ENCODE data around the gene ITPR3.

The ITPR3 gene

DNA sequence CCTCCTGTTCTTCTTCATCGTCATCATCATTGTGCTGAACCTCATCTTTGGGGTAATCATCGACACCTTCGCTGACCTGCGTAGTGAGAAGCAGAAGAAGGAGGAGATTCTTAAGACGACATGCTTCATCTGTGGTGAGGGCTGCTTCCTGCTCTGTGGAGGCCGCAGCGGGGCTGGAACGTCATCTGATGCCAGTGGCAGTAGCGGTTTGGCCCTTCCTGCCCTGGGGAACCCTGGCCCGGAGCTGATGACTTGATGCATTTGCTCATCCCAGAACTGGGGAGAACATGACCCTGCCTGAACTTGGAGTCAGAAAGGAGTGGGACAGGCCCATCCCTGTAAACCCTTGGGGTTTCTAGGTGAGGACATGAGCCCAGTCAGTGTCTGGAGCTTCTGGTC lies 71.6 kb downstream of the ITPR3 start:
- TF ChIP-seq ZFX (IDR thresholded peaks at IDR 0.05) = no peak
- TF ChIP-seq, protein P1, sequence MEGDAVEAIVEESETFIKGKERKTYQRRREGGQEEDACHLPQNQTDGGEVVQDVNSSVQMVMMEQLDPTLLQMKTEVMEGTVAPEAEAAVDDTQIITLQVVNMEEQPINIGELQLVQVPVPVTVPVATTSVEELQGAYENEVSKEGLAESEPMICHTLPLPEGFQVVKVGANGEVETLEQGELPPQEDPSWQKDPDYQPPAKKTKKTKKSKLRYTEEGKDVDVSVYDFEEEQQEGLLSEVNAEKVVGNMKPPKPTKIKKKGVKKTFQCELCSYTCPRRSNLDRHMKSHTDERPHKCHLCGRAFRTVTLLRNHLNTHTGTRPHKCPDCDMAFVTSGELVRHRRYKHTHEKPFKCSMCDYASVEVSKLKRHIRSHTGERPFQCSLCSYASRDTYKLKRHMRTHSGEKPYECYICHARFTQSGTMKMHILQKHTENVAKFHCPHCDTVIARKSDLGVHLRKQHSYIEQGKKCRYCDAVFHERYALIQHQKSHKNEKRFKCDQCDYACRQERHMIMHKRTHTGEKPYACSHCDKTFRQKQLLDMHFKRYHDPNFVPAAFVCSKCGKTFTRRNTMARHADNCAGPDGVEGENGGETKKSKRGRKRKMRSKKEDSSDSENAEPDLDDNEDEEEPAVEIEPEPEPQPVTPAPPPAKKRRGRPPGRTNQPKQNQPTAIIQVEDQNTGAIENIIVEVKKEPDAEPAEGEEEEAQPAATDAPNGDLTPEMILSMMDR (conservative IDR thresholded peaks at IDR 0.05) = no peak
- no peak overlapping the region for H3K27ac ChIP-seq

DNA sequence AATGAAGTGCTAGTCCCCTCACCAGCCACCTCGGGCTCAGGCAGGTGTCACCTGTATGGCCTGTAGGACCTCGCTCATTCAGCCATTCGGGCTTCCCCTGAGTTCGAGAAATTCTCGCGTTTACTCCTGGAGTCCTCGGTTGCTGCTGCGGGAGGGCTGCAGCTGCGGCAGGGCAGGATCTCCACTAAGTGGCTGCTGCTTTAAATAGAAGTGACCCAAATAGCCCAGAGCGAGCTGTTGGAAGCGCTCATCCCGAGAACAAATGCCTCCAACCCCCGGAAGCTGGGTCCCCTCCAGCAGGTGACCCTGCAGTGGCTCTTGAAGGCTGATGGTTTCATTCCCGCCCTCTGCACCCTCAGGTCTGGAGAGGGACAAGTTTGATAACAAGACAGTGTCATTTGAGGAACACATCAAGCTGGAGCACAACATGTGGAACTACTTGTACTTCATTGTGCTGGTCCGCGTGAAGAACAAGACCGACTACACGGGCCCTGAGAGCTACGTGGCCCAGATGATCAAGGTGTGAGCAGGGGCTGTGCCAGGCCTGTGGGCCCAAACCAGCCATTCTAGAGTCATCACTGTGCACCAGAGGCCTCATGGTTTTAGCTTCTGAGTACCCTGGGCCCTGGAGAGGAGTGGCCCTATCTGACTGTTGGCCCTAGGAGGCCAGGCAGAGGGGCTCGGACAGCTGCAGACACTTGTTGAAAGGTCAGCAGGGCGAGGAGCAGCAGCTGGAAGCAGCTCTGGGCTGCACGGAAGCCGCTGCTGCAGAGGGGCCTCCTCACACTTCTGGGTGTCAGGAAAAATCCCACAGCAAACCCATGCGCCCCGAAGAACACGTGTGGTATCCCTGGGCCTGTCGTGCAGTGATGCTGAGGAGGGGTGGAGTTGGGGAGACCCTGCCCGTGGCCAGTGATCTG lies 72.3 kb downstream of the ITPR3 start:
- peak overlapping the region; percentile 1; the same call in 1 of the 2 replicates for H3K27ac ChIP-seq
- TF ChIP-seq ZFX (IDR thresholded peaks at IDR 0.05) = no peak
- TF ChIP-seq, protein P1 (conservative IDR thresholded peaks at IDR 0.05) = no peak

DNA sequence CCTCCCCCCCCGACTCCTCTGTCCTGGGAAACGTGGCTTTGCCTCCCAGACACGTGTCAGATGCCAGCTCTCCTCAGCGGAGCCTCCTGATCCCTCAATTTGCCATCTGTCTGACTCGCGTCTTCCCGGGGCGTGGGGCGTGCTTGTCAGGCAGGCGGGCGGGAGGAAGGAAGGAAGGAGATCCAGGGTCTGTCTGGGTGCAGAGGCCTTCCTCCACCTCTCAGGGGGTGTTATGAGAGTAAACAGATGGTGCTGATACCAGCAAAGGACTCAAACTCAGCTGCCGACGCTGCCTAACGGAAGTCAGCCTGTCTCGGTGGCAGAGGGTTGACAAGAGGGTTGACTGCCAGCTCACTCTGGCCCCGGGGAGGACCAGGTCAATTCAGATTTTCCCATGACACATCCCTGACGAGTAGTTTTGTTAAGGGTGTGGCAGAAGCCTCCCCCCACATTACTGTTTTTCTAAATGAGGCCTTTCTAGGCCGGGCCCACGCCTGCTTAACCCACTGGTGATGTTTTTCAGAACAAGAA lies 73.3 kb downstream of the ITPR3 start:
- TF ChIP-seq, protein P1 (conservative IDR thresholded peaks at IDR 0.05) = no peak
- no peak for TF ChIP-seq ZFX (IDR thresholded peaks at IDR 0.05)
- H3K27ac ChIP-seq = no peak overlapping the region; the same call in 1 of the 2 replicates

DNA sequence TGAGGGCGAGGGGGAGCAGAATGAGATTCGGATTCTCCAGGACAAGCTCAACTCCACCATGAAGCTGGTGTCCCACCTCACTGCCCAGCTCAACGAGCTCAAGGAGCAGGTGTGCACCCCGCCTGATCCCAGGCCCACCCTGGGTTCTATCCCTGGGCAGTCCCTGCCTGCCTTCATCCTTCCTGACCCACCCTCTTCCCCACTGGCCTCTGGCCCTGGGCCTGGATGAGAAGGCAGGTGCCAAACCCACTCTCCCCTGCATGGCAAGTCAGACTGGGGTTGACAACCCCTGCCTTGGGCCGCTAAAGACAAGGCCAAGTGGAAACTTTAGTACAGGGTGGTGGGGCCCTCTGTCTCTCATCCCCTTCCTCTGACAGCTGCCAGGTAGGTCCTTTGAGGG lies 73.9 kb downstream of the ITPR3 start:
- no peak overlapping the region for H3K27ac ChIP-seq
- no peak for TF ChIP-seq ZFX (IDR thresholded peaks at IDR 0.05)
- TF ChIP-seq, protein P1 (conservative IDR thresholded peaks at IDR 0.05) = no peak

DNA sequence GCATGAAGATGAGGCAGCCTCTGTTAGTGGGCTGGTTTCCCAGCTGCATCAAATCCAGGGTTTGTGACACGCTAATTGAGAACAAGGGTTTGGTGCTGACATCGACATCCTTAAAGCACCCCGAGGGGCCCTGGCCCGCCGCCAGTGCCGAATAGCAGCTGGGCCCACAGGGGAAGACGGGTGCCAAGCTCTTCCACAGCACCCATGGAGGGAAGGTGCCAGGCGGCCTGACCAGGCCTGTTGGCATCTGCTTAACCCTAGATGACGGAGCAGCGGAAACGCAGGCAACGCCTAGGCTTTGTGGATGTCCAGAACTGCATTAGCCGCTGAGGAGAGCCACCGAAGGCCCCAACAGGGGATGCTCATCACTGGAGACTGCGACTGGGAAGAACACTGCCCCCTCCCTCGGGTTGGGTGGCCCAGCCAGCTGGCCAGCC lies 74.3 kb downstream of the ITPR3 start:
- H3K27ac ChIP-seq = no peak overlapping the region
- TF ChIP-seq, protein P1 (conservative IDR thresholded peaks at IDR 0.05) = no peak
- no peak for TF ChIP-seq ZFX (IDR thresholded peaks at IDR 0.05)

- peak overlapping the region; percentile 57 for H3K27ac ChIP-seq
- no peak for TF ChIP-seq ZFX (IDR thresholded peaks at IDR 0.05)
- TF ChIP-seq, protein P1 (conservative IDR thresholded peaks at IDR 0.05) = no peak
Measured at GRCh38 chr6:33696076-33696475, 75.0 kb downstream of the ITPR3 start.

Measured in C4-2B (cell line).